GM20000 (cell line): ENCODE results near the gene SYCP2.
A peak's percentile ranks its signal among the peaks of the same experiment; 100 is the strongest.

ENCODE experiments used
- DNase-seq: peaks from one replicate; pipeline ENCODE4 v3.0.0; 2012; ENCODE audit warnings: low spot score
- TF ChIP-seq, protein P1 (sequence below): IDR thresholded peaks from 2 replicates; pipeline ENCODE4 v1.5.1; 2012; ENCODE audit warnings: mild to moderate bottlenecking, control low read depth; ENCODE audit errors: extremely low read depth, missing control alignments

SYCP2 gene

DNA sequence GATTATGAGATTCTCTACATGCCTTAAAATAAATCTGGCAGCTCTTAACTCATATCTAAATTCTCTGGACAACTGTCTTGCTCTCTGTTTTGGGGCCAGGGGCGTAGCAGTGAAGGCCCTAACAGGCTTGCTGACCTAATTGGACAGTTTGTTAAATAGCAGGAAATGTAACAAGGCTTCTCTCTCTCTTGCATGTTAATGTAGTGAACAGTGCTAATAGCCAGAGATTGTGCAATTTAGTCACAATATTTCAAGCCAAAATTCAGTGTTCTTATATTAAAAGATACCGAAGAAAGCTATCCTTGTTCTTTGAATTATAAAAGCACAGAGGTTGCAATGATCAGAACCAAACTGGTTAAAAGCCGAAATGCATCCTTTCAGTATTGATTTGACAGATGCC lies 3.7 kb upstream of the SYCP2 start:
- TF ChIP-seq, protein P1, sequence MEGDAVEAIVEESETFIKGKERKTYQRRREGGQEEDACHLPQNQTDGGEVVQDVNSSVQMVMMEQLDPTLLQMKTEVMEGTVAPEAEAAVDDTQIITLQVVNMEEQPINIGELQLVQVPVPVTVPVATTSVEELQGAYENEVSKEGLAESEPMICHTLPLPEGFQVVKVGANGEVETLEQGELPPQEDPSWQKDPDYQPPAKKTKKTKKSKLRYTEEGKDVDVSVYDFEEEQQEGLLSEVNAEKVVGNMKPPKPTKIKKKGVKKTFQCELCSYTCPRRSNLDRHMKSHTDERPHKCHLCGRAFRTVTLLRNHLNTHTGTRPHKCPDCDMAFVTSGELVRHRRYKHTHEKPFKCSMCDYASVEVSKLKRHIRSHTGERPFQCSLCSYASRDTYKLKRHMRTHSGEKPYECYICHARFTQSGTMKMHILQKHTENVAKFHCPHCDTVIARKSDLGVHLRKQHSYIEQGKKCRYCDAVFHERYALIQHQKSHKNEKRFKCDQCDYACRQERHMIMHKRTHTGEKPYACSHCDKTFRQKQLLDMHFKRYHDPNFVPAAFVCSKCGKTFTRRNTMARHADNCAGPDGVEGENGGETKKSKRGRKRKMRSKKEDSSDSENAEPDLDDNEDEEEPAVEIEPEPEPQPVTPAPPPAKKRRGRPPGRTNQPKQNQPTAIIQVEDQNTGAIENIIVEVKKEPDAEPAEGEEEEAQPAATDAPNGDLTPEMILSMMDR, result no peak
- DNase-seq, result no peak

DNA sequence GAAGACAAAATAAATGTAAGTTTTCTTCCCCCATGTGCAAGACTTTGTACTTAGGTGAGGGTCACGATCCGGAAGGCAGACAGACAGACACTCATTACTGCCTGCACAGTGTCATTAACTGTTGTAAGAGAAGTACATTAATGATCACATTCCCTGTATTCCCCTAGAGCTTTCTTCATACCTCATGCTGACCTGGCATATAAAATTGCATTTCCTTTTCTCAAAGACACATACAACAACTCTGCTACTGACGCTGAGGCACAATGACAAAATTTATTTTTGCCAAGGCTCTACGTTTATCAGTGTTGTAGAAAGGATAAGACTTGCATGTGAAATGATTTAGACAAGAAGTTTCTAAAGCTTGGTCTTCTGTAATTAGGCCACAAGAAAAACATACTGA lies 3.0 kb upstream of the SYCP2 start:
- TF ChIP-seq, protein P1, result no peak

GRCh38 chr20:59935457-59936185 lies 2.2 kb upstream of the SYCP2 start:
- no peak for DNase-seq

More for the DNA sequence above, 3.0 kb upstream of the SYCP2 start:
- DNase-seq, result no peak

GRCh38 chr20:59933849-59934585 lies 580 bp upstream of the SYCP2 start:
- DNase-seq, result peak; percentile 93
- TF ChIP-seq, protein P1, result peak; percentile 89

More at GRCh38 chr20:59935457-59936185, 2.2 kb upstream of the SYCP2 start:
- TF ChIP-seq, protein P1, result no peak

GRCh38 chr20:59932616-59933295 lies 681 bp downstream of the SYCP2 start:
- TF ChIP-seq, protein P1, result no peak
- no peak for DNase-seq

GRCh38 chr20:59931511-59932312 lies 1.7 kb downstream of the SYCP2 start:
- TF ChIP-seq, protein P1, result no peak
- no peak for DNase-seq
